ENCODE measurements around the gene FREM2.

DNA sequence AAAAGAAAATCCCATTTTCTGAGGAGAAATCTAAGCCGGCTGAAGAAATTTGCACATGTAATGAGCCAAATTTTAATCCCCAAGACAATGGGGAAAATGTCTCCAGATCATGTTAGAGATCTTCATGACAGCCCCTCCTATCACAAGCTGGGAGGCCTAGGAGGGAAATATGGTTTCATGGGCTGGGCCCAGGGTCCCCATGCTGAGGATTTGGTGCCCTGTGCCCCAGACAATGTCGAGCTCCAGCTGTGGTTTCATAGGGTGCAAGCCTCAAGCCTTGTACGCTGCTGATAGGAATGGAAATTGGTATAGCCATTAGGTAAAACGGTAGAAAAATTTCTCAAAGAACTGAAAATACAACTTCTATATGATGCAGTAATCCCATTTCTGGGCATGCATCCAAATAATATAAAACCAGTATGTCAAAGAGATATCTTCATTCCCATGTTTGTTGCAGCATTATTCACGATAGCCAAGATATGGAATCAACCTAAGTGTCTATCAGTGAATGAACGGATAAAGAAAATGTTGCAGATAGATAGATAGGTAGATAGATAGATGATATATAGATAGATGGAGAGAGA lies 19.3 kb upstream of the FREM2 start:
- TF ChIP-seq, protein P1, sequence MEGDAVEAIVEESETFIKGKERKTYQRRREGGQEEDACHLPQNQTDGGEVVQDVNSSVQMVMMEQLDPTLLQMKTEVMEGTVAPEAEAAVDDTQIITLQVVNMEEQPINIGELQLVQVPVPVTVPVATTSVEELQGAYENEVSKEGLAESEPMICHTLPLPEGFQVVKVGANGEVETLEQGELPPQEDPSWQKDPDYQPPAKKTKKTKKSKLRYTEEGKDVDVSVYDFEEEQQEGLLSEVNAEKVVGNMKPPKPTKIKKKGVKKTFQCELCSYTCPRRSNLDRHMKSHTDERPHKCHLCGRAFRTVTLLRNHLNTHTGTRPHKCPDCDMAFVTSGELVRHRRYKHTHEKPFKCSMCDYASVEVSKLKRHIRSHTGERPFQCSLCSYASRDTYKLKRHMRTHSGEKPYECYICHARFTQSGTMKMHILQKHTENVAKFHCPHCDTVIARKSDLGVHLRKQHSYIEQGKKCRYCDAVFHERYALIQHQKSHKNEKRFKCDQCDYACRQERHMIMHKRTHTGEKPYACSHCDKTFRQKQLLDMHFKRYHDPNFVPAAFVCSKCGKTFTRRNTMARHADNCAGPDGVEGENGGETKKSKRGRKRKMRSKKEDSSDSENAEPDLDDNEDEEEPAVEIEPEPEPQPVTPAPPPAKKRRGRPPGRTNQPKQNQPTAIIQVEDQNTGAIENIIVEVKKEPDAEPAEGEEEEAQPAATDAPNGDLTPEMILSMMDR (IDR thresholded peaks at IDR 0.05): no peak
- no peak for TF ChIP-seq POLR2A (IDR thresholded peaks at IDR 0.05)
- TF ChIP-seq POLR2AphosphoS5 (IDR thresholded peaks at IDR 0.05): no peak

Data from sigmoid colon (tissue), 4 donors.